Prostate gland (tissue), 2 donors: ENCODE measurements around the gene OSBPL6. TPM values are rescaled to one million over a fixed set of nuclear protein-coding genes. Genes with fewer than 3 reads are reported as not detected.

Experiments
- DNase-seq: peaks from one replicate; pipeline ENCODE4 v3.0.0-alpha.2; 2019; ENCODE audit warnings: low spot score
- H3K27ac ChIP-seq, 2 donors: fragments of 200-600 bp; sonication (generic); 2 replicates each; pipeline ENCODE4 v1.5.1; 2017 to 2019
- H3K27me3 ChIP-seq: fragments of 200-600 bp; sonication (generic); replicated peaks from 2 replicates; pipeline ENCODE4 v1.5.1; 2019; ENCODE audit not compliant: insufficient read depth
- H3K36me3 ChIP-seq, 2 donors: fragments of 200-600 bp; sonication (generic); 1 replicate in 1 of 2; 2 replicates in 1 of 2; pipeline versions ENCODE4 v1.5.1 to v1.8.1; 2017 to 2019
- H3K4me1 ChIP-seq: fragments of 200-600 bp; sonication (generic); replicated peaks from 2 replicates; pipeline ENCODE4 v1.5.1; 2019
- H3K4me3 ChIP-seq, 2 donors: fragments of 200-600 bp; sonication (generic); 2 replicates each; pipeline ENCODE4 v1.5.1; 2017 to 2019
- H3K9me3 ChIP-seq: fragments of 200-600 bp; sonication (generic); 2 replicates; pipeline ENCODE4 v1.5.1; 2017
- POLR2A ChIP-seq: fragments of 450-650 bp; IDR thresholded peaks from one replicate; pipeline ENCODE4 v1.6.1; 2016; ENCODE audit warnings: antibody characterized with exemption, mild to moderate bottlenecking
- POLR2AphosphoS5 ChIP-seq: sonication (generic); formaldehyde crosslinking; IDR thresholded peaks from one replicate; pipeline ENCODE4 v1.6.1; 2017; ENCODE audit warnings: antibody characterized with exemption
- WGBS: methylation state at CpG from one replicate; pipeline ENCODE4 v1.1.5; 2018; 5-methylcytosine and 5-hydroxymethylcytosine counted together
- intact Hi-C: fragments of 100-400 bp; cut with DNase I; formaldehyde crosslinking; loops from one replicate; pipeline ENCODE4 v1.14.2; 2022
- total RNA-seq, 2 donors: library from RNA; depleted of rRNA; stranded (reverse); fragments of >200 nt; gene quantifications; one replicate each; pipeline ENCODE4 v1.1.0, GENCODE V29; 2016
- TF ChIP-seq, protein P1 (sequence below), 4 experiments: fragments of 200-600 bp in 2 of 4; fragments of 450-650 bp in 2 of 4; sonication (generic) in 2 of 4; IDR thresholded peaks; 1 replicate in 3 of 4; 2 replicates in 1 of 4; pipeline ENCODE4 v1.5.1; 2016 to 2019; ENCODE audit warnings: antibody characterized with exemption in 4 of 4, mild to moderate bottlenecking in 2 of 4, moderate library complexity in 2 of 4

The OSBPL6 gene
- total RNA-seq, 2 donors from 2014 or later, result 2.4 to 10.8 TPM

DNA sequence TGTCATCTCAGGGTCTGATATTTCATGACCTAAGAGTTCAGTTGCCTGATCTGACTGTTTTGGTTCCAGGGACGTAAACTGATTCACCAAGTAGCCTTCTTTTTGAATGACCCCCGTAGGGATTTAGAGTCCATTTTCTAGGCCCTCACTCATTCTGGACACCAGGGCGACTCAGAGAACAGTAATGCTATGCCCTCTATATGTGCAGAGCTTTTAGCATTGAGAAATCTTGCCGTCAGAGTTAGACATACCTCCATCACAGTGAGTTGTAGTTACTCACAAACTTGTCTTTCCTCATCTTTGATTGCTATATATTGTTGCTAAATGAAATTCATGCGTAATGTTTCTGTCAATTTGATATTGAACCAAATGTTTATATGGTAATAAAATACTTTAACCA, 92.3 kb downstream of the OSBPL6 start:
- no peak overlapping the region for H3K4me3 ChIP-seq
- TF ChIP-seq, protein P1, sequence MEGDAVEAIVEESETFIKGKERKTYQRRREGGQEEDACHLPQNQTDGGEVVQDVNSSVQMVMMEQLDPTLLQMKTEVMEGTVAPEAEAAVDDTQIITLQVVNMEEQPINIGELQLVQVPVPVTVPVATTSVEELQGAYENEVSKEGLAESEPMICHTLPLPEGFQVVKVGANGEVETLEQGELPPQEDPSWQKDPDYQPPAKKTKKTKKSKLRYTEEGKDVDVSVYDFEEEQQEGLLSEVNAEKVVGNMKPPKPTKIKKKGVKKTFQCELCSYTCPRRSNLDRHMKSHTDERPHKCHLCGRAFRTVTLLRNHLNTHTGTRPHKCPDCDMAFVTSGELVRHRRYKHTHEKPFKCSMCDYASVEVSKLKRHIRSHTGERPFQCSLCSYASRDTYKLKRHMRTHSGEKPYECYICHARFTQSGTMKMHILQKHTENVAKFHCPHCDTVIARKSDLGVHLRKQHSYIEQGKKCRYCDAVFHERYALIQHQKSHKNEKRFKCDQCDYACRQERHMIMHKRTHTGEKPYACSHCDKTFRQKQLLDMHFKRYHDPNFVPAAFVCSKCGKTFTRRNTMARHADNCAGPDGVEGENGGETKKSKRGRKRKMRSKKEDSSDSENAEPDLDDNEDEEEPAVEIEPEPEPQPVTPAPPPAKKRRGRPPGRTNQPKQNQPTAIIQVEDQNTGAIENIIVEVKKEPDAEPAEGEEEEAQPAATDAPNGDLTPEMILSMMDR (IDR thresholded peaks at IDR 0.05), result no peak
- no peak for TF ChIP-seq POLR2A
- no peak for TF ChIP-seq POLR2AphosphoS5
- no peaks in the 10 kb centered on the region for H3K9me3 ChIP-seq
- no peaks in the 10 kb centered on the region for H3K27me3 ChIP-seq
- H3K27ac ChIP-seq, result no peak overlapping the region
- DNase-seq, result no peak
- intact Hi-C loops, result no loop called here
- H3K36me3 ChIP-seq, result no peaks in the 10 kb centered on the region
- H3K4me1 ChIP-seq, result no peaks in the 10 kb centered on the region
- 85% methylated on average over 5 of the region's 5 CpGs for WGBS

GRCh38 chr2:178287652-178288344, 93.5 kb downstream of the OSBPL6 start:
- TF ChIP-seq POLR2A, result no peak
- TF ChIP-seq, protein P1 (IDR thresholded peaks at IDR 0.05), result no peak
- no peak for TF ChIP-seq POLR2AphosphoS5
- Histone ChIP-seq H3K4me1 (no peaks in the 10 kb centered on the region), H3K4me3 (no peak overlapping the region), H3K27me3 (no peaks in the 10 kb centered on the region), H3K27ac (no peak overlapping the region), H3K36me3 (no peaks in the 10 kb centered on the region), H3K9me3 (no peaks in the 10 kb centered on the region)
- intact Hi-C loops, result no loop called here
- DNase-seq, result no peak
- 82% methylated on average over 3 of the region's 3 CpGs for WGBS

DNA sequence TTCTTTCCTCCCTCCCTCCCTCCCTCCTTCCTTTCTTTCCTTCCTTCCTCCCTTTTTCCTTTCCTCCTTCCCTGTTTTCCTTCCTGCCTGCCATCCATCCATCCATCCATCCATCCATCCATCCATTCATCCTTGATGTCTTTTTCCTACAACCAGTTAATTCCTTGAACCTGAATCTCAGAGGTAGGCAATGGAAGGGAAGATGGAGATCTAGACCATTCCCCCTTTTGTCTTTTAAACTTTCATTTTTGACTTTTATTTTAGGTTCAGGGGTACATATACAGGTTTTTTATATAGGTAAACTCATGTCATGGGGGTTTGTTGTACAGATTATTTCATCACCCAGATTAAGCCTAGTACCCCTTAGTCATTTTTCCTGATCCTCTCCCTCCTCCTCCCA, 97.4 kb downstream of the OSBPL6 start:
- Histone ChIP-seq H3K27me3 (no peaks in the 10 kb centered on the region), H3K4me1 (no peaks in the 10 kb centered on the region), H3K27ac (no peak overlapping the region), H3K4me3 (no peak overlapping the region), H3K36me3 (no peaks in the 10 kb centered on the region), H3K9me3 (no peaks in the 10 kb centered on the region)
- TF ChIP-seq, protein P1 (IDR thresholded peaks at IDR 0.05), result no peak
- TF ChIP-seq POLR2AphosphoS5, result no peak
- TF ChIP-seq POLR2A, result no peak
- intact Hi-C loops, result no loop called here
- no peak for DNase-seq

- intact Hi-C loops, result no loop called here
- Histone ChIP-seq H3K27ac (no peak overlapping the region), H3K4me3 (no peak overlapping the region), H3K36me3 (no peaks in the 10 kb centered on the region), H3K9me3 (no peaks in the 10 kb centered on the region), H3K27me3 (no peaks in the 10 kb centered on the region), H3K4me1 (no peaks in the 10 kb centered on the region)
- TF ChIP-seq, protein P1 (IDR thresholded peaks at IDR 0.05), result no peak
- TF ChIP-seq POLR2AphosphoS5 (no peak), POLR2A (no peak)
- 61% methylated on average over 1 of the region's 1 CpG for WGBS
- DNase-seq, result no peak
Observed at GRCh38 chr2:178292586-178292985, 98.3 kb downstream of the OSBPL6 start.

- intact Hi-C loops, result no loop called here
- Histone ChIP-seq H3K27me3 (no peaks in the 10 kb centered on the region), H3K4me1 (no peaks in the 10 kb centered on the region), H3K27ac (no peak overlapping the region), H3K36me3 (no peaks in the 10 kb centered on the region), H3K4me3 (no peak overlapping the region), H3K9me3 (no peaks in the 10 kb centered on the region)
- 86% methylated on average over 4 of the region's 4 CpGs for WGBS
- TF ChIP-seq, protein P1 (IDR thresholded peaks at IDR 0.05), result no peak
- no peak for TF ChIP-seq POLR2A
- no peak for TF ChIP-seq POLR2AphosphoS5
- DNase-seq, result no peak
Observed at GRCh38 chr2:178295115-178295514, 100.8 kb downstream of the OSBPL6 start.
